ENCODE measurements around the gene SF3B4.
"Not testable (repeated sequence)": the region's sequence is repeated elsewhere in the genome, so short reads cannot be mapped to it uniquely, and the experiment has no call there.

The SF3B4 gene, protein sequence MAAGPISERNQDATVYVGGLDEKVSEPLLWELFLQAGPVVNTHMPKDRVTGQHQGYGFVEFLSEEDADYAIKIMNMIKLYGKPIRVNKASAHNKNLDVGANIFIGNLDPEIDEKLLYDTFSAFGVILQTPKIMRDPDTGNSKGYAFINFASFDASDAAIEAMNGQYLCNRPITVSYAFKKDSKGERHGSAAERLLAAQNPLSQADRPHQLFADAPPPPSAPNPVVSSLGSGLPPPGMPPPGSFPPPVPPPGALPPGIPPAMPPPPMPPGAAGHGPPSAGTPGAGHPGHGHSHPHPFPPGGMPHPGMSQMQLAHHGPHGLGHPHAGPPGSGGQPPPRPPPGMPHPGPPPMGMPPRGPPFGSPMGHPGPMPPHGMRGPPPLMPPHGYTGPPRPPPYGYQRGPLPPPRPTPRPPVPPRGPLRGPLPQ

DNA sequence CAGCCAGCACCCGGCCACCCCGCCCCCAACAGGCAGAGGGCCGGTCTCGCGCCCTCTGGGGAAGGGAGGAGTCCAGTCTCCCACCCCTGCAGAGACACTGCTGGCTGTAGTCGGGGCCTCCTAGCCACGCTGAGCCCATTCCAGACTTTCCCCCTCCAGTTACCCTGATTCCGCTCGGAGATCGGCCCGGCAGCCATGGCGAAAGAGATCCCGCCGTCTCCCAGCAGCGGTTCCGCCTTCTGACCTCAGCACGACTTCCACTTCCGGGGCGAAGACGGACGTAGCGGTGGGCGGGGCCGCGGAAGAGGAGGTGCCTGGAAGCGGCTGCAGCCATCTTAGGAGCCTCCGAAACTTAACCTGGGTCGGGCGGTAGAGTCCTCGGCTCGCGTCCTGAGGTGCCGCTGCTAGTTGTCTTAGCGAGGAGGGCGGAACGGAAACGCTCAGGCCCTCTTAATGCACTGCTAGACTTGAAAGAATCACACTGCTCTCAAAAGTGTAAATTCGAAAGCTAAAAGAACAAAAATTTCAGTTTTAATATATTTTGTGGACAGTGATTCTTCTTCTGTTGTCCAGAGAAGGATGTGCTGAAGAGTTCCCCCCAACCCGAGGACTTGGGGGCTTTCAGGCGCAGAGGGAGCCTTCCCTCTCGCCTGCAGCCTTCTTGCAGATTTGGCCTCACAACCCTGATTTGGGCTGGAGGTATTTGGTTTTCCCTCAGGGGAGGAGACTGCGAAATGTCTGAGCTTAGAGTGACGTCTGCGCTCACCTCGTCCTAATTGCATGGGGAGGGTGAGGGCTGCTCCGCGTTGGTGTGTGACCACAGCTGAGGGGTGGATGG is at the start of gene SF3B4:
Gene SF3B4, minus strand, starts transcription at position 241 of the 838 bp plus-strand sequence. Its CDS starts 44 bp downstream, at position 197.
- peak; percentile 92 for DNase-seq (ENCODE audit: low spot score)

DNA sequence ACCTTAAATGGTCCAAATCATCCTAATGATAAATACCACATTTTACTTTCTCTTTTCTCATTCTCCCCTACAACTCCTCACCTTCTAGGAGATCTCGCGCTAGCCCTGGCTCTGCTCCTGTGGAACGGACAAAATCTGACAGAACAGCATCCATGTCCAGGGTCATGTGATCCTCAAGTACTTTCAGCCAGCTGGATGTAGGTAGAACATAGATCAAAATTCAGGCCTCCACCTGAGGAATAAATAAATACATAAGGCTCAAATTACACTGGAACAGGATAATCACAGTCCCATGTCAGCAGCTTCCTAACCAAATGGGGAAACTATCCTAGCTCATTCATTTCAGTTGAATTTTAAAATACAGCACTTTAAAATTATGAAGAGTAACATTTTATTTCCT is 49.7 kb upstream of the SF3B4 start:
- DNase-seq (ENCODE audit: low spot score) = no peak

DNA sequence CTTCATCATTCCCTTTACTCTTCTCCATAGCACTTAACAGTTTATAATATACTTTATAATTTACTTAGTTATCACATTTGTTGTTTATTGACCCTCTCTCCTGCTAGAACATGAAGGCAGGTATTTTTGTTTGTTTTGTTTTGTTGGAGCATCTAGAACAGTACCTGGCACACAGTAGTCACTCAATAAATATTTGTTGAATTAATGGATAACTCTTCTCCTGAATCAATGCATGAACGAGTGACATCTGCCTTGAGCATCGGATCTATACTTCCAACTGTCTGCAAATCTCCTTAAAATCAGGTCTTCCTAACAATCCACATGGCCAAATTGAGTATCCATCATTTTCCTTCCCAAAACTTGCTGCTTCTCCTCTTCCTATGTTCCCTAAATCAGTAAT is 44.9 kb upstream of the SF3B4 start:
- DNase-seq (ENCODE audit: low spot score) = no peak

DNA sequence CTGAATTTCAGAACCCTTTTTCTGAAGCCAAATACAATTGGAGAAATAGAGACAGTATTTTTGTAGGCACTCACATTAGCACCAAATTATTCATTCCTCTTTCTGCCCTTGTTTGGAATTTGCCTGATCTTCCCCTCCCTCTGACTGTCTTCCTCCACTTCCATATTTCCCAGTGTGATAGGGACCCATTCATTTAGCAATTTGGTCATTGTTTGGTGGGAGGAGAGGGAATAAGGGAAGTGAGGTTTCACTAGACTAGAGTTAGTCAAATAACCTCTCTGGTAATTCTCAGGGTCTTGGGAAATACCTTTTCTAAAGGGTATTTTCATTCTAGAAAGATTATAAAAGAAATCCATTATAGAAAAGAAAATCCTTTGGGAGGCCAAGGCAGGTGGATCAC is 40.0 kb upstream of the SF3B4 start:
- DNase-seq (ENCODE audit: low spot score) = no peak

DNA sequence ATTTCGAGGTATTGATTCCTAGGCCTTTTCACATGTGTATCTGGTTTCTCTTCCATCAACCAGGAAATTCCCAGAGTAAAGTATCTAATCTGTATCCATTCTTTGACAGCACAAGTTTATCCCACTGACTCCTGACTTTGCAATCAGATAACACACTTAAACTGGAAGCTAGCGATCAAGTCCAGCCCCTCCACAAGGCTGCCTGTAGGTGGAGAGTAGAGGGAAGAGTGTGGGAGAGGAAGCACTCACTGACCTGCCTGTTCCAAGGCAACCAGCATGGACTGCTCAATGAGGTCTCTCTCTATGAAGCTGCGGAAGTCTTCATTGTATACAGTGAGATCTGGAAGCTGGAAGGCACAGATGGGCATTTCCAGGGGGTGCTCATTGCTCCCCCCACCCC is 39.4 kb upstream of the SF3B4 start:
- DNase-seq (ENCODE audit: low spot score) = no peak

DNA sequence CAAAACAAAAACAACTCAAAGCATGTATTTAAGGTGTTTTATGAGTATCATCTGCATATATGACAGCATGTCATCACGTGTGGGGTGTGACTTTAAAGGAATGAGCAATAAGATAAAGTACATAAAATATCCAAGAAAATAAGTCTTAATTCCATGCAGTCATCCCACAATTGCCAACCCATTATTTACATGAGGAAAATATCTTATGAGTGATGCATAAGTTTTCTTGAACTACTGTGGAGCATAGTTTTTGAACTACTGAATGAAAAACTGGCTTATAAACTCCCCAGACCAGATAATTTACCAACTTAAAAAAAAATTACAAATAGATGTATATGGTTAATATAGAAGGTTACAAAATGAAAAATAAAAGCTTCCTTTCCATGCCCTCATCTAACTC is 38.8 kb upstream of the SF3B4 start:
- no peak for DNase-seq (ENCODE audit: low spot score)

DNA sequence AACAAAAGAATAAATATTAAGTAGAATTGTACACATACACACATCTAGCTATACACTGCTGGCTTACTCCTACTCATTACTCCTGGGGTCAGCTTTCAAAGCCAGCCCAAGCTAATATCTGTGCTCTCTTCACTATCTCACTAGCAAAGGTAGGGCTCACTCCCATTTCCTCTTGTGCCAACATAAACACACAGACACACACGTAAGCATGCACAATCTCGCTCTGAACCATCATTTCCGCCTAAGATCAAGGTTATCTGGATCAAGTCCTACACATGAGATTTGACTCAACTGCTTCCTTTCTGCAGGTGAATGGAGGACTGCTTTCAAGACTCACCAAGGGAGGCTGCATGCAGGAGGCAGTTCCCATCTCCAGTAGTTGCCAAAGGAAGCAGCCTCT is 37.8 kb upstream of the SF3B4 start:
- DNase-seq (ENCODE audit: low spot score) = no peak

DNA sequence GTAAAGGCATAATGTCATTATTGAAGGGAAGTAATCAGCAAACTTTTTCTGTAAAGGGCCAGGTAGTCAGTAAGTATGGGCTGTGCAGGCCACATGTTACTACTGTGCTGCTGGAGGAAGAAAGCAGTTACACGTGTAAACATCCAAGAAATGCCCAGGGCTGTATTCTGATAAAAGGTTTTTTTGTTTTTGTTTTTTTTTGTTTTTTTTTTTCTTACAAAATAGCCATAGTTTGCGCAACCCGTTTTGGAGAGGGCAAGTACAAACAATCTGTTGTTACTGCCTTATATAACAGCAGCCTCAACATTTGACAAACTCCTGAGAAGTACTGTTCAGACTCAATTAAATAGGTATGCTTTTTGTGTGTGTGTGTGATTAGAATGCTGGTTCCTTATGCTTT is 35.8 kb upstream of the SF3B4 start:
- no peak for DNase-seq (ENCODE audit: low spot score)

DNA sequence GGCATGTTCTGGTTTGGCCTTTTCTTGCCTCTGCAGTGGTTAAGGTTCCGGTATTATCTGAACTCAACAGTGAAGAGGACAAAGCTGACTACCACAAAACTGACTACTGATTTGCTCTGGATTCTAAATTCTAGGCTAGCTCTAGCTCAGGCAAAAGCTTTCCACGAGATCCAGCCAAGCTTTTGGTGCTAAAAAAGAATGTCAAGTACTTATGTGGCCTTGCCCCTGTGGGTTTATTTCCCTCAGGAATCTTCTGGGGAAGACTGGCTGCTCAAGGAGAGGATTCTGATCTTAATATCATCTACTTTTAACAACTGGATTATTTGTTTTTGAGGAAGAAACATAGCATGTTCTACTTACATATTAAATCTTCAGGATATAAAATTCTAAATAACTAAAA is 35.1 kb upstream of the SF3B4 start:
- no peak for DNase-seq (ENCODE audit: low spot score)

DNA sequence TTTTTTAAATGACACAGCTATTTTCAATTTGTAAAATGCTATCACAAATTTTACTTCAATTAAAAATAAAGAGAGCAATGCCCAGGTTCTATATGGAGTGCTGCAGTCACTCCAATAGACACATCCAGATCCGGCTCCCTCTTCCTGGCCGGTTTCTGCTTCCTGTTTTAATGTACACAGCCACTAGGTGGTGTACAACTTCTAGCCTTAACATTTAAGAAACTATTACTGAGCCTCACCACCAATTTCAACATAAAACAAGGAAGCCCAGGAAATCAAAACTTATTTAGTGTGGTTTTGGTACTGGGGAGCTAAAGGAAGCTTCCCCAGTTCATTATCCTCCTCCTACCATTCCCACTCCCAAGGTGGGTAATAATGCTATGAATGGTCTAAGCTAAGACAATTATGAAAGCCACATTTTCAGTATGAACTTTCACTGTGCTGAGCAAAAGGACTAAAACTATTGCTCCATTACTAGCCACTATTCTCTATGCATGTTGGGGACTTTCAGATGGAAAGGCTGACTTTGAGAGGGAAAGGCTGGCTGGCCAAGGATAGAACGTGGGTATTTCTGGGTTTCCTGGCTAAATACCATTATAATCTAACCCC is 34.5 kb upstream of the SF3B4 start:
- peak; percentile 58 for DNase-seq (ENCODE audit: low spot score)

DNA sequence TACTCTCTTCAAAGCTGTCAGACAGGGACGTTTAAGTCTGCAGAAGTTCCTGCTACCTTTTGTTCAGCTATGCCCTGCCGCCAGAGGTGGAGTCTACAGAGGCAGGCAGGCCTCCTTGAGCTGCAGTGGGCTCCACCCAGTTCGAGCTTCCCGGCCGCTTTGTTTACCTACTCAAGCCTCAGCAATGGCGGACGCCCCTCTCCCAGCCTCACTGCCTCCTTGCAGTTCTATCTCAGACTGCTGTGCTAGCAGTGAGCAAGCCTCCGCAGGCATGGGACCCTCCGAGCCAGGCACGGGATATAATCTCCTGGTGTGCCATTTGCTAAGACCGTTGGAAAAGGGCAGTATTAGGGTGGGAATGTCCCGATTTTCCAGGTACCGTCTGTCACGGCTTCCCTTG is 29.9 kb upstream of the SF3B4 start:
- DNase-seq (ENCODE audit: low spot score) = not testable (repeated sequence)

DNA sequence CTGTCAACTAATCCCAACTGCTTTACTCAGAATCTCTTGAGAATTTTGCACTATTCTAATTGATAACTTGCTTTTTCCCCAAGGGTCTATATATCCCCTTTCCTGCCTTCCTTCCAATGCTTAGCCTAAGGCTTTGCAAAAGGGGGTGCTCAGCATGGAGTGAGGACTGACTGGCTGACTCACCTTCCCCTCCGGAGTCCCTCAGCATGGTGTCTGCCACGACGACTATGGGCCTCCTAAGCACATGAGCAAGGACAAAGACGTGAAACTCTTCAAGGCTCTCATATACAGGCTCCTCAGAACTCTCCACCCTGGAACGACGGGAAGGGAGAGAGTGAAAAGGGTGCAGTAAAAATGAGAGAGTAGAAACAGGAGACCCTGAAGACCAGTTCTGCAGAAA is 22.3 kb upstream of the SF3B4 start:
- no peak for DNase-seq (ENCODE audit: low spot score)

DNA sequence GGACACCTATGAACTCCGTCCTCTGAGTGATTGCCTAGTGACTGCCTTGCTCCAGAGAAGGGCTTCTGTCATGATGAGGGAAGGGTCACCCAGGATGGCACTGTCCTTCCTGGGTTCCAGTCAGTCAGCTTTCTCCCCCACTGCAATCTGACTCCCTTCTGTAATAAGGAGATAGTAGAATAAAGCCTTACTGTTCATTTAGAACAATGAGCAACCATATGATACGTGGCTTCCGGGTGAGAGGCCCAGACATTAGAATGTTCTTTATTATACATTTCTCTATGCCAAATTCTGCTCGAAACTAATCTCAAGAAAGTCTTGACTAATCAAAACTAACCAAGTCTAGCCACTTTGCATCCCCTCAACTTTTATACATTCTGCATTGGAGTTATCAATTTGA is 17.6 kb upstream of the SF3B4 start:
- DNase-seq (ENCODE audit: low spot score) = no peak

DNA sequence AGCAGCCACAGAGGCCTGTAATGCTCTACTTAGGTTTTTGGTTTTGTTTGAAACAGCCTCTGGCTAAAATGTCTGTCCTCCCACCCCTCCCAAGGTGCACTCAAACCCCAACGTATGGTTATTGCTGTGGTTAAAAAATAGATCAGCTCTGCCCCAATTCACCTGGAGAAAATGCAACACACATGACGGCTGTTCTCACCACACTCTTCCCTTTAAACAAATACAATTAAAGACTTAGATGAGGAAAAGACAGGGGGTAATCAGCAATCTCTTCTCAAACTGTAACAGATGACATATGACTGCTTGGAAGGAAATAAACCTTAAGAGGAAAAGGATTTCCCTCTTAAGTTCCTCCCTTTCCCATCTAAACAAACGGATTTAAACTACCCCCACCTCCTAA is 15.3 kb upstream of the SF3B4 start:
- no peak for DNase-seq (ENCODE audit: low spot score)

DNA sequence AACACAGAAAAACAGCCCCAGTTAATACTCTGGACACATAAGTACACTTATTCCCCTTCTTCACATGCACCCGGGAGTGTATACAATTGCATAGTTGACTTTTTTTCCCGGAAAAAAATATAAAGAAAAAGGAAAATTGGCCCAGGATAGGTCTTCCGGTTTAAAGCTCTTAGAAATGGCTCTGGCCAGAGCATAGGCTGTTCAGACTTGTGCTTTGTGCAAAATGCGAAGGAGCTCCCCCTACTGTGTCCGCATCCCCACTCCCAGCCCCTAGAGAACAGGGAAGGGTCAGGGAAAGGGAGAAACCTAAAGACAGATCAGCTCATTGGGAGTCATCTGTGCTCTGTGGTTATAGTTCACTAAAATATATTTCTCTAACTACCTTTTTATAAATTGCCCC is 14.6 kb upstream of the SF3B4 start:
- no peak for DNase-seq (ENCODE audit: low spot score)

DNA sequence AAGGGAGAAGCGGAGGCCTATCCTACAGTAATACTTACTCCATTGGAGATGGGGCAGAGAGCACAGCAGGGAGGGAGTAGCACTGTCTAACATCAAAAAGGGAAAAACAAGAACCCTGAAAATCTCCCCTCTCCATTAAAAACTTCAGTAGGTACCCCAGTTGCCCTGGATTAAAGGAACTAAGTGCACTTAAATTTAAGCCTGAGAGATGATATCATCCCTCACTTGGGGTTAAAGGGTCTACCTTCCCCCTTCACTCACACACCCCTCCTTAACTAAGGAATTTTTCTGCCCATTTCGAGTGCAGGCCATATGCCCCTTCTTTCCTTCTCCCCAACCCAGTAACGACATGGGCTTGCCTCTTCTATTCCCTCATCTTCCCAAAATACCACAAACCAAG is 12.8 kb upstream of the SF3B4 start:
- DNase-seq (ENCODE audit: low spot score) = no peak

DNA sequence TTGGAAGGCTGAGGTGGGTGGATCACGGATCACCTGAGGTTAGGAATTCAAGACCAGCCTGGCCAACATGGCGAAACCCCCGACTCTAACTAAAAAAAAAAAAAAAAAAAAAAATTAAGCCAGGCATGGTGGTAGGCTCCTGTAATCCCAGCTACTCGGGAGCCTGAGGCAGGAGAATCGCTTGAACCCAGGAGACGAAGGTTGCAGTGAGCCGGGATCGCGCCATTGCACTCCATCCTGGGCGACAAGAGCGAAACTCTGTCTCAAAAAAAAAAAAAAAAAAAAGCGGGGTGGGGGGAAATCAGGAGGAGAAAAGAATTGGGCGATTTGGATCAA is 11.0 kb upstream of the SF3B4 start:
- not testable (repeated sequence) for DNase-seq (ENCODE audit: low spot score)

DNA sequence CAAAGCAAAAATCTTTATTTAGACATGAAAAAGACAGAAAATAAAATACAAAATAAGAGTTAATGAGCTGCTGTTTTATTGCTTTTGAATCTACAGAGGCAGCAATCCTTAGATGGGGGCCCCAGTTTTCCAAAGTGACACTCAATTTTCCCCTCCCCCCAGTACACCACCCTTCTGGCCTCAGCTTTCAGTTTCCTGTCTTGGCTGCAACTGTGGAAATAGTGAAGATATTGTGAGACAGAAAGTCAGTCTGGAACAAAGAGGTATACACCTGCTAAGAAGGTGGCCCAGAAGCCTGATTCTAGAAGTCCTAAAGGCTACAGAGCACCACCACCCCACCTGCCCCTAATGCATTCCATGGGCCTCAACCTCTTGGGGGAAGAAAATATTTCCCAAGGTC is 10.2 kb upstream of the SF3B4 start:
- DNase-seq (ENCODE audit: low spot score) = no peak

DNA sequence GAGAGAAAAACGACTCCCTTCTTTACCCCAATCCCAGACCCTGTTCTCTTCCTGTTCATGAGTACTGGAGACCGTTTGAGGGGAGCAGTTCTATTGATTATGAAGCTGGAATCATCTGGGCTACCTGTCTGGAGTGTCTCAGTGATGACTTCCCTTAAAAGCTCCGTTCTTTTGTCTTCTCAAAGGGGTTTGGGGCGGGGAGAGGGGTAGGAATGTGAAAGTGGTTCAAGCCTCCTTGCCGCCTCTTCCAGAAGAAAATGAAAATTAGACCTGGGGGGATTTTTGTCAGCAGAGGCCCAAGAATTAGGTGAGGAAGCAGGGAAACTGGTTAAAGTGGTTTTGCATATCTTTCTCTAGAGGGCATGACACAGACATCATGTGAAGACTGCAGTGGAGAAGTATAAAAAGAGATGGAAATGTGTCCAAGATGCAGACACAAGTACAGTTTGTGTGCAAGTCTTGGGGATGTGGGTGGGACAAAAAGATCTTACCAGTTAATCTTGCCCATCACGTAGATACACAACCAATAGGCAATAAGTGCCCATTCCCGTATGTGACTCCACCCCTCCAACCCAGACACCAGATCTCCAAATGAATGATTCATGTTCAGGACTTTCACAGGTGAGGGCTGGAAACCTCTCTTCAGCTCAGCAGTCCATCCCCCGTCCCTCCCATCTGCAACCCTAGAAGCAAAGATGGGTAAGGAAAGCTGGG is 9.5 kb upstream of the SF3B4 start:
- no peak for DNase-seq (ENCODE audit: low spot score)

DNA sequence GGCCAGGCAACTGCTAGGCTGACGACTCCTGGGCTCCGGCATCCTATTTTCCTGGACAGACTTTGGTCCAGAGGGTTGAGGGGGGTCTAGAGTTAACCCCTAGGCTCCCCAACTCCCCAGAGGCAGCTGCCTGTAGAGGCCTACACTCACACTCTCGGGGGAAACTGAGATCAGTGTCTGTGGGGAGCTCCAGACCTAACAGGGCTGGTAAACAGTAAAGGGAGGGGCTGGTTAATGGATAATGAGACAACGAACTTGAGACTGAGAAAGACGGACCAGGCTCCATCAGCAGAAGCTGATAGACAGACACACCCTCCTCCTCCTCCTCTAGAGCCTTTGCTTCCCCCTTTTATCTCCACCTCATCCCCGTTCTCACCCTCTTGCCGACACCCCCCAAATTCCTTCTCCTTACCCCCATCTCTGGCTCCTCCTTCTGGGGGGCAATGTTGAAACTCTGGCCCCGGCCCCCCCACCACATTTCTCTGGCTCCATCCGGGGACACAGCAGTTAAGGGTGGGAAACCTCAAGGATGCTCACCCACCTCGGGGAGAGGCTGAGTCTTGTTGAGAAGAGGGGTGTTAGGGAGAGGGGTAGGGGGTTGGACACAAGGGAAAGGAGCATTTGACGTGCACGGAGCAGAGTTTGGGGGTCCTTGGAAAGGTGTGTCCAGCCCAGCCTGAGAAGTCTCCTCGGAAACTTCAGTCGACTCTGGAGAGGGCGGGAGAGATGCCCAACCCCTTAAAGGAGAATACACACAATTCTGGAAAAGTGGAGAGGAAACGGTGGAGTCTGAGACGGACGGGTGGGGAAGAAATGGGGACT is 8.8 kb upstream of the SF3B4 start, which contains the start of gene MTMR11:
Gene MTMR11, minus strand, starts transcription at position 710 of the 822 bp plus-strand sequence. Its CDS starts 232 bp downstream, at position 478.
- no peak for DNase-seq (ENCODE audit: low spot score)

DNA sequence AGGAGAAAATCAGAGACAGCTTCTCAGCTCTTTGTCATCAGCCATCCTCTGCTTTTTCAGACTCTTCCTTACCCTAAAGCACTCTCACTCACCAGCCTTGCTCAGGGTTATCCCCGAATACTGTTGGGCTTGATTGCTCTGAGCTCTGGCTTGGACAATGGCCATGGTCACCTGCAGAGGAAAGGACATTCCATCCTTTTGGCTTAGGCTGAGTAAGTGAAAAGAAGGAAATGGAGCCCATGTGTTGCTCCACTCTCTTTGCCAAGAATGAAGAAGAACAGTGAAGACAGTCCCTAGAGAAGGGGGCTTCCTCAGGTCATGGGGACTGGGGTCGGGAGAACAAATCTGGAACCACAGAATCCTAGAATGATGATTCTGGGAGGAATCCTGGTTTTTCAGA is 6.8 kb upstream of the SF3B4 start:
- DNase-seq (ENCODE audit: low spot score) = no peak
